22Rv1 (cell line): Measurements from ENCODE around the gene NTNG1.

ENCODE experiments used
- ZFX ChIP-seq: fragments of 450-650 bp; IDR thresholded peaks from 2 replicates; pipeline ENCODE4 v1.6.1; 2017; ENCODE audit warnings: antibody characterized with exemption, borderline replicate concordance
- TF ChIP-seq, protein P1 (sequence below): fragments of 450-650 bp; IDR thresholded peaks from 2 replicates; pipeline ENCODE4 v1.5.1; 2017; ENCODE audit warnings: mild to moderate bottlenecking

DNA sequence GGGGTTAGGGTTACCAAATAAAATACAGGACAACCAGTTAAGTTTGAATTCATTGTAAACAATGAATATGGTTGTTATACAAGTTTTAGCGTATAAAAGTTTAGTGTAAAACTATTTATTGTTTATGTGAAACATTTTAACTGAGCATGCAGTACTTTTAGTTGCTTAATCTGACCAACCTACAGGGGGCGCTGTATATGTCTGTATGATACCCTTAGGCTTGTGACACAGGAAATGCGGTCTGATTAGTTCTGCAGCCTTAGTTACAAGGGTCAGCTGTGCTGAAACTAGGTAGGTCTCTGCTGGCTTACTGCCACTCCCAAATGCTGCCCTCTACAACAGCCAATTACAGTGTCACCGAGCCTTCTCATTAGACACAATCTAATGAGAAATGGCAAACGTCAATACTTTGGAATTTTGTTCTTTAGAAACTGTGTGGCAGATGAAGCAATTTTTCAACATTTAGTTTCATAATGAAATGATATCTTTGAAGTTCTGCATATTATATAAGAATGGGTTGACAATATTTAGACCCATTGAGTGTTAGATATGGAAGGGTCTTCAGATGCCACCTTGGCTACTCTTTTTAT, 56.2 kb downstream of the NTNG1 start:
- TF ChIP-seq, protein P1, sequence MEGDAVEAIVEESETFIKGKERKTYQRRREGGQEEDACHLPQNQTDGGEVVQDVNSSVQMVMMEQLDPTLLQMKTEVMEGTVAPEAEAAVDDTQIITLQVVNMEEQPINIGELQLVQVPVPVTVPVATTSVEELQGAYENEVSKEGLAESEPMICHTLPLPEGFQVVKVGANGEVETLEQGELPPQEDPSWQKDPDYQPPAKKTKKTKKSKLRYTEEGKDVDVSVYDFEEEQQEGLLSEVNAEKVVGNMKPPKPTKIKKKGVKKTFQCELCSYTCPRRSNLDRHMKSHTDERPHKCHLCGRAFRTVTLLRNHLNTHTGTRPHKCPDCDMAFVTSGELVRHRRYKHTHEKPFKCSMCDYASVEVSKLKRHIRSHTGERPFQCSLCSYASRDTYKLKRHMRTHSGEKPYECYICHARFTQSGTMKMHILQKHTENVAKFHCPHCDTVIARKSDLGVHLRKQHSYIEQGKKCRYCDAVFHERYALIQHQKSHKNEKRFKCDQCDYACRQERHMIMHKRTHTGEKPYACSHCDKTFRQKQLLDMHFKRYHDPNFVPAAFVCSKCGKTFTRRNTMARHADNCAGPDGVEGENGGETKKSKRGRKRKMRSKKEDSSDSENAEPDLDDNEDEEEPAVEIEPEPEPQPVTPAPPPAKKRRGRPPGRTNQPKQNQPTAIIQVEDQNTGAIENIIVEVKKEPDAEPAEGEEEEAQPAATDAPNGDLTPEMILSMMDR: peak; percentile 76
- no peak for TF ChIP-seq ZFX
